Activated naive CD8-positive, alpha-beta T cell treated with anti-CD3 and anti-CD28 coated beads, Interleukin-2, amount 10 ng/mL, durations not matched to agents 7 days and 5 days (primary cell): Measurements from ENCODE around the gene MRPL28. TPM values are rescaled to one million over a fixed set of nuclear protein-coding genes. Genes with fewer than 3 reads are reported as not detected.

Source experiments
- total RNA-seq, 2 experiments: library from RNA; stranded (reverse); gene quantifications; one replicate each; pipeline ENCODE4 v1.2.3, GENCODE V29; 2021

The MRPL28 gene
- total RNA-seq, 2 experiments from 2014 or later, result 64.4 to 67.5 TPM

Other genes starting within 250 kb of the MRPL28 start
- 10 to 100 TPM; 27.4 to 31.6 TPM for gene NPRL3, start 231.9 kb downstream of the MRPL28 start, total RNA-seq
- not detected for gene HBZ, start 217.9 kb downstream of the MRPL28 start, total RNA-seq
- not detected for gene HBM, start 204.6 kb downstream of the MRPL28 start, total RNA-seq
- not detected for gene HBA2, start 197.7 kb downstream of the MRPL28 start, total RNA-seq
- gene HBA1, start 193.9 kb downstream of the MRPL28 start, total RNA-seq, result not detected
- not detected for gene HBQ1, start 190.1 kb downstream of the MRPL28 start, total RNA-seq
- 10 to 100 TPM; 83.8 to 86.2 TPM for gene LUC7L, start 141.1 kb downstream of the MRPL28 start, total RNA-seq
- 10 to 100 TPM; 21.0 to 21.1 TPM for gene FAM234A, start 135.7 kb downstream of the MRPL28 start, total RNA-seq
- not detected for gene RGS11, start 94.6 kb downstream of the MRPL28 start, total RNA-seq
- not detected for gene ARHGDIG, start 89.9 kb downstream of the MRPL28 start, total RNA-seq
- gene PDIA2, start 87.4 kb downstream of the MRPL28 start, total RNA-seq, result under 1 TPM in 1 of 2 experiments, not detected in 1; 0.31 TPM
- gene AXIN1, start 17.8 kb downstream of the MRPL28 start, total RNA-seq, result 10 to 100 TPM; 30.9 to 32.5 TPM
- gene PGAP6, start 11.4 kb upstream of the MRPL28 start, total RNA-seq, result 10 to 100 TPM; 58.9 to 59.0 TPM
- gene NME4, start 26.7 kb upstream of the MRPL28 start, total RNA-seq, result 1 to 10 TPM; 8.2 to 8.8 TPM
- gene DECR2, start 31.3 kb upstream of the MRPL28 start, total RNA-seq, result 1 to 10 TPM; 5.6 to 7.9 TPM
- 10 to 100 TPM; 28.8 to 29.3 TPM for gene RAB11FIP3, start 55.1 kb upstream of the MRPL28 start, total RNA-seq
- gene CAPN15, start 157.2 kb upstream of the MRPL28 start, total RNA-seq, result 10 to 100 TPM; 83.5 to 87.4 TPM
- gene PRR35, start 189.9 kb upstream of the MRPL28 start, total RNA-seq, result not detected
- gene NHLRC4, start 196.5 kb upstream of the MRPL28 start, total RNA-seq, result 1 to 10 TPM; 3.0 to 3.6 TPM
- gene PIGQ, start 199.4 kb upstream of the MRPL28 start, total RNA-seq, result 10 to 100 TPM; 46.3 to 54.3 TPM
- 10 to 100 TPM; 15.1 to 18.2 TPM for gene RAB40C, start 219.5 kb upstream of the MRPL28 start, total RNA-seq